IPS-18a (cell line): Measurements from ENCODE around the gene INTS3.

Experiments used
- H3K27ac ChIP-seq: one replicate; pipeline ENCODE4 v1.5.1; 2013; ENCODE audit warnings: low read length
- H3K27me3 ChIP-seq: one replicate; pipeline ENCODE4 v1.6.1; 2013; ENCODE audit warnings: mild to moderate bottlenecking, low read length; ENCODE audit not compliant: control insufficient read depth, insufficient read depth
- H3K36me3 ChIP-seq: one replicate; pipeline ENCODE4 v1.6.1; 2013; ENCODE audit warnings: low read depth, low read length; ENCODE audit not compliant: control insufficient read depth
- H3K4me1 ChIP-seq: one replicate; pipeline ENCODE4 v1.6.1; 2013; ENCODE audit warnings: low read depth, low read length; ENCODE audit not compliant: control insufficient read depth
- H3K4me3 ChIP-seq: one replicate; pipeline ENCODE4 v1.5.1; 2013; ENCODE audit warnings: low read length
- H3K9ac ChIP-seq: one replicate; pipeline ENCODE4 v1.6.1; 2013; ENCODE audit warnings: mild to moderate bottlenecking, low read length, moderate library complexity
- H3K9me3 ChIP-seq: one replicate; pipeline ENCODE4 v1.6.1; 2013; ENCODE audit warnings: low read depth, low read length; ENCODE audit not compliant: control insufficient read depth

The INTS3 gene

GRCh38 chr1:153727463-153728304 is at the start of gene INTS3:
Gene INTS3 (plus strand): TSS chr1:153728050. CDS start chr1:153728635, 585 bp downstream.
- H3K36me3 ChIP-seq = no peaks in the 10 kb centered on the region
- H3K9ac ChIP-seq = peak within 1 kb of the TSS; percentile 97
- H3K4me1 ChIP-seq = peaks cover 17% of the 10 kb centered on the region
- H3K4me3 ChIP-seq = peak within 1 kb of the TSS; percentile 88
- no peaks in the 10 kb centered on the region for H3K9me3 ChIP-seq
- H3K27ac ChIP-seq = peak within 1 kb of the TSS; percentile 97
- H3K27me3 ChIP-seq = no peaks in the 10 kb centered on the region

GRCh38 chr1:153678519-153679336 is 49.1 kb upstream of the INTS3 start, which contains the start of gene NPR1:
Gene NPR1 (plus strand): TSS chr1:153678688. CDS start chr1:153679109, 421 bp downstream.
- peak within 1 kb of the TSS; percentile 46 for H3K9ac ChIP-seq
- peak within 1 kb of the TSS; percentile 81 for H3K4me3 ChIP-seq
- H3K27me3 ChIP-seq = peaks cover 33% of the 10 kb centered on the region

GRCh38 chr1:153679337-153680119 is 48.3 kb upstream of the INTS3 start:
- H3K9ac ChIP-seq = peak overlapping the region; percentile 46
- no peaks in the 10 kb centered on the region for H3K36me3 ChIP-seq

More at GRCh38 chr1:153678519-153679336, 49.1 kb upstream of the INTS3 start, which contains the start of gene NPR1:
- Histone ChIP-seq H3K9me3 (no peaks in the 10 kb centered on the region), H3K4me1 (peaks cover 3% of the 10 kb centered on the region), H3K27ac (no peak within 1 kb of the TSS), H3K36me3 (no peaks in the 10 kb centered on the region)

GRCh38 chr1:153680120-153680403 is 47.8 kb upstream of the INTS3 start:
- peaks cover 3% of the 10 kb centered on the region for H3K4me1 ChIP-seq
- no peaks in the 10 kb centered on the region for H3K36me3 ChIP-seq
- peak overlapping the region; percentile 46 for H3K9ac ChIP-seq
- no peaks in the 10 kb centered on the region for H3K9me3 ChIP-seq
- H3K27me3 ChIP-seq = peaks cover 33% of the 10 kb centered on the region
- peak overlapping the region; percentile 81 for H3K4me3 ChIP-seq
- H3K27ac ChIP-seq = no peak overlapping the region

More at GRCh38 chr1:153679337-153680119, 48.3 kb upstream of the INTS3 start:
- Histone ChIP-seq H3K27ac (no peak overlapping the region), H3K4me3 (peak overlapping the region; percentile 81), H3K9me3 (no peaks in the 10 kb centered on the region), H3K4me1 (peaks cover 3% of the 10 kb centered on the region), H3K27me3 (peaks cover 33% of the 10 kb centered on the region)

- Histone ChIP-seq H3K27me3 (peaks cover 33% of the 10 kb centered on the region), H3K36me3 (peaks cover 8% of the 10 kb centered on the region), H3K27ac (no peak overlapping the region), H3K4me3 (no peak overlapping the region), H3K9ac (no peak overlapping the region), H3K9me3 (no peaks in the 10 kb centered on the region), H3K4me1 (peaks cover 3% of the 10 kb centered on the region)
Observed at GRCh38 chr1:153682730-153683129, 45.1 kb upstream of the INTS3 start.

- H3K27ac ChIP-seq = no peak overlapping the region
- H3K9ac ChIP-seq = no peak overlapping the region
- no peak overlapping the region for H3K4me3 ChIP-seq
- peaks cover 3% of the 10 kb centered on the region for H3K4me1 ChIP-seq
- H3K27me3 ChIP-seq = peaks cover 22% of the 10 kb centered on the region
- H3K9me3 ChIP-seq = no peaks in the 10 kb centered on the region
- peaks cover 8% of the 10 kb centered on the region for H3K36me3 ChIP-seq
Observed at GRCh38 chr1:153683854-153684253, 44.0 kb upstream of the INTS3 start.

GRCh38 chr1:153684892-153685291 is 43.0 kb upstream of the INTS3 start:
- H3K4me3 ChIP-seq = no peak overlapping the region
- H3K4me1 ChIP-seq = peaks cover 3% of the 10 kb centered on the region
- H3K27ac ChIP-seq = no peak overlapping the region
- H3K36me3 ChIP-seq = peaks cover 8% of the 10 kb centered on the region
- H3K27me3 ChIP-seq = peaks cover 11% of the 10 kb centered on the region
- H3K9ac ChIP-seq = no peak overlapping the region
- H3K9me3 ChIP-seq = no peaks in the 10 kb centered on the region

- H3K9ac ChIP-seq = no peak overlapping the region
- no peaks in the 10 kb centered on the region for H3K4me1 ChIP-seq
- peaks cover 8% of the 10 kb centered on the region for H3K36me3 ChIP-seq
- H3K9me3 ChIP-seq = no peaks in the 10 kb centered on the region
- H3K4me3 ChIP-seq = no peak overlapping the region
- H3K27me3 ChIP-seq = peaks cover 3% of the 10 kb centered on the region
- H3K27ac ChIP-seq = no peak overlapping the region
Observed at GRCh38 chr1:153685544-153686340, 42.1 kb upstream of the INTS3 start.

GRCh38 chr1:153687346-153688125 is 40.3 kb upstream of the INTS3 start:
- no peak overlapping the region for H3K4me3 ChIP-seq
- H3K27me3 ChIP-seq = no peaks in the 10 kb centered on the region
- H3K36me3 ChIP-seq = peaks cover 10% of the 10 kb centered on the region
- no peaks in the 10 kb centered on the region for H3K4me1 ChIP-seq
- H3K9me3 ChIP-seq = no peaks in the 10 kb centered on the region
- H3K27ac ChIP-seq = no peak overlapping the region
- H3K9ac ChIP-seq = no peak overlapping the region

GRCh38 chr1:153688276-153688675 is 39.6 kb upstream of the INTS3 start:
- Histone ChIP-seq H3K36me3 (peaks cover 10% of the 10 kb centered on the region), H3K4me1 (no peaks in the 10 kb centered on the region), H3K9ac (no peak overlapping the region), H3K27me3 (no peaks in the 10 kb centered on the region), H3K4me3 (no peak overlapping the region), H3K27ac (no peak overlapping the region), H3K9me3 (no peaks in the 10 kb centered on the region)
